Activated T-cell treated with anti-CD3 and anti-CD28 coated beads, Interleukin-2, amount 50 U/mL, for 72 hours (primary cell): ENCODE results near the gene ALDH3A1. TPM values are rescaled to one million over a fixed set of nuclear protein-coding genes. Genes with fewer than 3 reads are reported as not detected.

ENCODE experiments used
- ATAC-seq, 2 donors: fragments of 150-1000 bp; cut with Tn5 transposase; replicated peaks in 1 of 2; 2 replicates each; pipeline ENCODE4 v1.10.0; 2021; ENCODE audit warnings: moderate library complexity in 2 of 2, mild to moderate bottlenecking in 1 of 2
- DNase-seq, 2 donors: peaks; one replicate each; pipeline ENCODE4 v3.0.0; 2021 to 2022; ENCODE audit warnings: mixed read lengths in 1 of 2
- H3K27ac Mint-ChIP-seq: one replicate; pipeline ENCODE4 v1.8.0; 2022; ENCODE audit warnings: mild to moderate bottlenecking, moderate library complexity, mixed read lengths
- H3K27me3 Mint-ChIP-seq: one replicate; pipeline ENCODE4 v1.8.0; 2022; ENCODE audit warnings: low read depth, mixed read lengths
- H3K36me3 Mint-ChIP-seq, 2 donors: one replicate each; pipeline ENCODE4 v1.8.0; 2022; ENCODE audit warnings: mixed read lengths in 2 of 2, mild to moderate bottlenecking in 1 of 2; ENCODE audit not compliant: insufficient read depth in 2 of 2
- H3K4me1 Mint-ChIP-seq: one replicate; pipeline ENCODE4 v1.8.0; 2022; ENCODE audit warnings: low read depth, mixed read lengths
- H3K4me3 Mint-ChIP-seq, 2 donors: one replicate each; pipeline ENCODE4 v1.8.0; 2022; ENCODE audit warnings: mild to moderate bottlenecking in 2 of 2, mixed read lengths in 2 of 2, moderate library complexity in 2 of 2
- H3K9me3 Mint-ChIP-seq, 2 donors: one replicate each; pipeline ENCODE4 v1.8.0; 2022; ENCODE audit warnings: mixed read lengths in 2 of 2
- total RNA-seq, 2 donors: library from RNA; stranded (reverse); gene quantifications; one replicate each; pipeline ENCODE4 v1.2.3, GENCODE V29; 2022

ALDH3A1 gene
- under 1 TPM in 1 of 2 donors, not detected in 1; 0.34 TPM for total RNA-seq

DNA sequence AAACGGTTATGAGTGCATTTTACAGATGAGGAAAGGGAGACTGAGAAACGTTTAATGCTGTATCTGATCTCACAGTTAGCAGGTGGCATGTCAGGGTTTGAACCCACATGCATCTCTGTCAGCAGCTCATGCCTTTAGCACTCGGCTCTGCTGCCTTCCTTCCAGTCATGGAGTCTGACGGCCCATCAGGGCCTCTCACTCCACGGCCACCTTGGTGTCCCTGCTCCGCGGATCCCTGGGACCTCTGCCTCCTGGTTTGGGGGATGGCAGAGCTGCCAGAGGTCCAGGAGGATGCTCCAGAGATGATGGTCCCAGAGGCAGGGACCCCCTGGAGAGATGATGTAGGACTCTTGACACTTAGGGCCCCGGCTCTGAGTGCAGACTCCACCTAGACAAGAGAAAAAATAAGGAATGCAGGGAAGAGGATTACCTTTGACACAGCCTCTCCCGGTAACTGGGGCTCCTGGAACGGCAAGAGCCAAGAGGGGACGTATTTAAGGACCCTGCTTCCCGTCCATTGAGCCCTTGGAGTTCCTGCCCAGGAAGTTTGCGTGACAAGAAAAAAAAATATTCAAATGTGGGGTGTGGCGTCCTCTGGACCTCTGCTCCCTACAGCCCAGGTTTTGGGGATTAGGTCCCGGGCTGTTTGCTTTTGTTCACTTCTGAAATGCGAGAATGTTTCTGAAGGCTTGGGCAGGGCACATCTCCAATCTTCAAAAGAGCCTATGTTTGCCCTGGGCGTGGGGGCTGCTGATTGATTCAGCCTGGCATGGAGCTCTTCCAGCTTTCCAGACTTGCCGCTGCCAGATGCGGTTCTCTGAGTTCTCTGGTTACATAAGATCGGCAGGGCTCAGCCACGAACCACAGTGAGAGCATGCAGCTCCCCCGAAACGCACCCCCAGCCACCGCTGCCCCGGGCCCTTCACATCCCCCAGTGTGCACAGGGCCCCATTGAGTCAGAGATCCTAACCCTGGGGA, at the start of gene ALDH3A1:
Gene ALDH3A1, minus strand, starts transcription at position 470 of the 978 bp plus-strand sequence. CDS start 3,169 bp downstream, outside the sequence.
- ATAC-seq (no peak), DNase-seq (no peak)
- Mint-ChIP-seq H3K9me3 (no peaks in the 10 kb centered on the region), H3K4me3 (no peak within 1 kb of the TSS), H3K4me1 (peaks cover 21% of the 10 kb centered on the region), H3K27me3 (peaks cover 19% of the 10 kb centered on the region), H3K36me3 (no peaks in the 10 kb centered on the region), H3K27ac (no peak within 1 kb of the TSS)

DNA sequence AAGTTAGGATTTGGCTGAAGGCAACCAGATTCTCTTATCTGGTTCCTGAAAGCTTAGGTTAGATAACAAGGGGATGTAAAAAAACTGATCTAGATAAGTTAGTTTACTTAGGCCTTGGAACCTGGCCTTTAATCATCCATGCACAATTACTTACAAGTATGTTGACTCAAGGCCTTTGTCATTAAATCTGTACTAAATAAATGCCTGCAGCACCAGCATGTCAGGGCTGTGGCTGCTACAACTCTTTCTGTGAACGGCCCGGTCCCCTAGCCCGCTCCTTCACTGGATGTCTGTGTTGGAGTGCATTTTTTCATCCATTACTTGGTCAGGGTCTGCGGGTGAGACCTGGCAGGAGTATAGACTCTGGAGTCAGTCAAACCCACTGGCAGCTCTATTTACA, 48.4 kb upstream of the ALDH3A1 start:
- Mint-ChIP-seq H3K4me3 (no peak overlapping the region), H3K9me3 (peaks cover 4 to 7% of the 10 kb centered on the region in 2 donors), H3K36me3 (peaks cover 22 to 51% of the 10 kb centered on the region in 2 donors), H3K27me3 (no peaks in the 10 kb centered on the region), H3K4me1 (peaks cover 5% of the 10 kb centered on the region), H3K27ac (no peak overlapping the region)
- DNase-seq (no peak), ATAC-seq (no peak)

GRCh38 chr17:19791918-19792550, 43.9 kb upstream of the ALDH3A1 start:
- no peak overlapping the region for H3K4me3 Mint-ChIP-seq
- DNase-seq: no peak
- peaks cover 9% of the 10 kb centered on the region for H3K4me1 Mint-ChIP-seq
- no peaks in the 10 kb centered on the region for H3K27me3 Mint-ChIP-seq
- H3K27ac Mint-ChIP-seq: peak overlapping the region; percentile 60
- peaks cover 23 to 51% of the 10 kb centered on the region in 2 donors for H3K36me3 Mint-ChIP-seq
- ATAC-seq: no peak
- H3K9me3 Mint-ChIP-seq: peaks cover 4 to 7% of the 10 kb centered on the region in 2 donors

DNA sequence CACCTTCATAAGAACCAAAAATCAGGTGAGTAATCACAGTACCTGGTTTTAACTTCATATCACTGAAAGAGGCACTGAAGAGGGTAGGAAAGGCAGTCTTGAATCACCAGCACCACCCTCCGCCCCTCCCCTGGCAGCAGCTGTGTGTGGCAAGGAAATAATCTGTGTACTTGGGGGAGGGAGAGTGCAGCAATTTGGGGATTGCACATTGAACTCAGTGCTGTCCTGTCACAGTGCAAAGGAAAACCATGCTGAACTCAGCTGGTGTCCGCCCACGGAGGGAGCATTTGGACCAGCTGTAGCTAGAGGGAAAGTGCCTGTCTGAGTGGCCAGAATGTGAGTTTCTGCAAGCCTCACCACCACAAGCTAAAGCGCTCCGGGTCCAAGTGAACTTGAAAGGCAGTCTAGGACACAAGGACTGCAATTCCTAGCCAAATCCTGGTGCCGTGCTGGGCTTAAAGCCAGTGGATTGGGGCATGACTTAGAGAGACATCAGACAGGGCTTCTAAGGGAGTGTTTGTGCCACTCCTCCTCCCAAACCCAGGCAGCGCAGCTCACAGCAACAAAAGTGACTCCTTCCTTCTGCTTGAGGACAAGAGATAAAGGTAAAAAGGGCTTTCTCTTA, 39.7 kb upstream of the ALDH3A1 start:
- no peaks in the 10 kb centered on the region for H3K9me3 Mint-ChIP-seq
- peaks cover 6 to 18% of the 10 kb centered on the region in 2 donors for H3K36me3 Mint-ChIP-seq
- H3K4me1 Mint-ChIP-seq: peaks cover 9% of the 10 kb centered on the region
- no peak overlapping the region for H3K27ac Mint-ChIP-seq
- no peaks in the 10 kb centered on the region for H3K27me3 Mint-ChIP-seq
- DNase-seq (peak; percentile 26 to 31), ATAC-seq (peak; percentile 52 to 84)
- no peak overlapping the region for H3K4me3 Mint-ChIP-seq

DNA sequence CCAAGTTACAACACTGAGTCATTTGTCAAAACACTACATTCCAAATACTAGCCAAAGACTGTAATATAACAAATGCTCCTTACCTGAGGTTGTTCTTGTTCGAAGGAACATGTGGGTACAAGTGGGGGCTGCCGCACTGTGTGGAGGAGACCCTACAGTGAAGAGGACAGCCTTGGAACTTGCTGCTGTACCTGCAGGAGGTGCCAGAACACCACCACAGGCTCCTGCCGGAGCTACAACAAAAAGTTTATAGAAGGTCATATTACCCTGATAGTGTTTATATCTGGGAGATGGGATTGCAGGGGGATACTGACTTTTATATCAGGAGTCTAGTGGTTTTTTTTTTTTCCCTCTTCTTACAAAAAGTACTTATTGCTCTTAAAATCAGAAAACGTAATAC, 37.8 kb upstream of the ALDH3A1 start:
- Mint-ChIP-seq H3K4me3 (no peak overlapping the region), H3K27me3 (no peaks in the 10 kb centered on the region), H3K36me3 (peaks cover 2 to 15% of the 10 kb centered on the region in 2 donors), H3K4me1 (peaks cover 9% of the 10 kb centered on the region), H3K27ac (no peak overlapping the region), H3K9me3 (no peaks in the 10 kb centered on the region)
- no peak for DNase-seq
- ATAC-seq: no peak

DNA sequence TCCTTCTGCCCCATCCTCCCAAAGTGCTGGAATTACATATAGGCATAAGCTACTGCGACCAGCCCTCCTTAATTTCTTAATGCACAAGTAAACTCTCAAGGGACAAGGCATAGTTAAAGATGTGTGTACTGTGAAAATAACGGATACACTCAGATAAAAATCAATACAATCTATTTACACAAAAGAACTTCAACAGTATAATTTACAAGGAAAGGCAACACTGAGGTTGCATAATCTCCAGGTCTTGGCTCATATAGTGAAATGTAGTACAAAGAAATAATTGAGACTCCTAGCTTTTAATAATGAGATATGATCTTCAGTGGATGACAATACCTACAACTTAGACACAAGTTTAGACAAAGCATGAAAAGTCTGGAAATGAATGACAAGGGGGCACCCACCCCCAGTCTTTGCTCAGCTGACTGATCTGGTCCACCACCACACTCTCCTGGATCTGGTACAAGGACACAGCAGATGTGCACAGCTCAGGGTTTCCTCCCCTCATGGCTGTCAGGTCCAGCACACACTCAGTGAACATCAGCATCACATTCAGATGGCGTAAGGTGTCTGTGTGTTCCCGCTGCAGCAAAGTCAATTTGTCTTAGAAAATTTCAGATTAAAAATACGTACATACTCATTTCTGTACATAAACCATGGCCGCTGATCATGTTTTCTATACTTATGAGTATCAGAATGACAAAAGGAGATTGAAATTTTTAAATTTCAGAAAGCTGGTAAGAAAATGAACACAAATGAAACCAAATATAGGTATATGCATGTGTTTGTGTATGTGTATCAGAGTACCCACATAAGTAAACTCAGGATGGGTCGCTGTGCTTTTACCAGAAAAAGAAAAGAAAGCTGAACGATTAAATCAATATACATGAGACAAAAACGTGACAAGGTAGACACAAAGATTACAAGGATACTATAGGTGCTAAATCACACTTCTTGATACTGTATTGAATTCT, 33.7 kb upstream of the ALDH3A1 start:
- peak overlapping the region in 1 of 2 donors; percentile 51 for H3K4me3 Mint-ChIP-seq
- peaks cover 0 to 2% of the 10 kb centered on the region in 2 donors for H3K36me3 Mint-ChIP-seq
- no peaks in the 10 kb centered on the region for H3K4me1 Mint-ChIP-seq
- no peak for DNase-seq
- H3K27ac Mint-ChIP-seq: peak overlapping the region; percentile 58
- H3K27me3 Mint-ChIP-seq: no peaks in the 10 kb centered on the region
- no peaks in the 10 kb centered on the region for H3K9me3 Mint-ChIP-seq
- ATAC-seq: peak in 1 of 2 donors; percentile 80

DNA sequence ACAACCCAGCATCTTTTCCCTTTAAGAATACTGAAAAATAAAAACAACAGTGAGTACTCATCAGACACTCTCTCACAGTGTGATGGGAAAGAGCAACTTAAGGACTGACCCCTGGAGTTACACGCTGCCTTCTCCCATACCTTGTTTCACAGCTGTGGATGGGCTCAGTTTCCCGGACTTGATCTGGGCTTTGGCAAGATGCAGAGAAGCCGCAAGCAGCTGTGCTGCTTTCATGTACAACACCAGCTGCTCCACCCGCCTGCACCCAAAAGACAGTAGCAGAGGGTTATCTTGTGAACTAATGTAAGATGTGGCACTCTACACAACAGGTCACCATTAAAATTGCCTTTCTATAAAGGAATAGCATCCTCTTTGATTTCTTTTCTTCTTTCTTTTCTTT, 32.7 kb upstream of the ALDH3A1 start:
- H3K27me3 Mint-ChIP-seq: no peaks in the 10 kb centered on the region
- peaks cover 1% of the 10 kb centered on the region for H3K4me1 Mint-ChIP-seq
- H3K4me3 Mint-ChIP-seq: no peak overlapping the region
- H3K36me3 Mint-ChIP-seq: peaks cover 0 to 2% of the 10 kb centered on the region in 2 donors
- ATAC-seq: no peak
- DNase-seq: no peak
- H3K27ac Mint-ChIP-seq: no peak overlapping the region
- H3K9me3 Mint-ChIP-seq: no peaks in the 10 kb centered on the region

DNA sequence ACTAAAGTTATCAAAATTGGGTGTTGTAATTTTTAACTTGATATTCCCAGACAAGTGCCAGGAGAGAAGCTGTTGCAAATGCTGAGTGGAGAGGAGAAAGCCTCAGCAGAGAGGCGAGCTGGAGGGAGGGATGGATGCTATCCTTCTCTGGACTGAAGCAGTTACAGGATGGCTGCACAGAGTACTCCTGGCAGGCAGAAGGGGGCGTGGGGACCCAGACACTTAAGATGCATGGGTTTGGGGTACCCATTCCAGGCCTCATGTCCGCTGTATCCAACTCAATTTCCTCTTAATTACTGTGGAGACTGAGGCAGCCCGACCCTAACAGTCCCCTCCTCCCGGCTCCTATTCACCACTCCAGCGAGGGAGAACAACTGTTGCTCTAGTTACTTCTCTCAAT, 25.4 kb upstream of the ALDH3A1 start:
- Mint-ChIP-seq H3K36me3 (peaks cover 0 to under 1% of the 10 kb centered on the region in 2 donors), H3K27me3 (no peaks in the 10 kb centered on the region), H3K27ac (no peak overlapping the region), H3K4me1 (peaks cover 51% of the 10 kb centered on the region), H3K9me3 (no peaks in the 10 kb centered on the region), H3K4me3 (no peak overlapping the region)
- no peak for ATAC-seq
- no peak for DNase-seq

GRCh38 chr17:19771971-19772630, 24.0 kb upstream of the ALDH3A1 start:
- Mint-ChIP-seq H3K36me3 (no peaks in the 10 kb centered on the region), H3K27ac (no peak overlapping the region), H3K4me1 (peaks cover 61% of the 10 kb centered on the region), H3K27me3 (no peaks in the 10 kb centered on the region), H3K9me3 (no peaks in the 10 kb centered on the region), H3K4me3 (peak overlapping the region; percentile 24 to 63)
- DNase-seq (peak in 1 of 2 donors; percentile 18), ATAC-seq (peak; percentile 77)

DNA sequence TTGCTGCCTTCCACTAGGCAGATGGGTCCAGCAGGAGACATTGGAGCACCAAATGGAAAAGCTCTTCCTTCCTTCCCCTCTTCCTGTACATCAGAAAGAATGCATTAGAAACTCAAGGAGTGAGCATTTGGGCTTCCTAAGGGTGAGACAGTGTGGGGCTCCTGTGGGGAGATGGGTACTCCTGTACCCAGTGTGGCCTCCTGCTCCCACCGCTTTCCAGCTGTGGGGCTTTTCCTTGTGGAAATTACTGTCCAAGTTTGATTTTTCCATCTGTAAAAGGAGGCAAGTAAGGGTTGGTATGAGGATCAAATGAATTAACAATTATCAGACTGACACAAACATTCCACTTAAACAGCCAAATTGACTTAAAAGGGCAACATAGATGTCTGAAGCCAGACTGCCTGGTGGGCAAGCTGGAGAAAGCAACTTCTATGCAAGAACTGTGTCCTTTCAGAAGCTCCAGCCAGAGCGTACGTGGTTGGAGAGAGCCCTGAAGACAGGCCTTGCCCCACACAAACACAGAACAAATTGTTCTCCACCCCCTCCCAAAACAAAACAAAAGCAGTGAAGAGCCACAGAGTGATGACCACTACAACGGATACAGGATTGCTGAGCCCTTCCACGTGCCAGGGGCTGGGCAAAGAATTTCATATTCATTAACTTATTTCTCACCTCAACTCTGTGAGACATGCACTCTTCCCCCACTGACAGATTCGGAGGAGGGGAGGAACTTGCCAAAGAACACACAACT, 23.1 kb upstream of the ALDH3A1 start:
- peaks cover 68% of the 10 kb centered on the region for H3K4me1 Mint-ChIP-seq
- no peak for ATAC-seq
- no peaks in the 10 kb centered on the region for H3K27me3 Mint-ChIP-seq
- peak overlapping the region; percentile 29 to 63 for H3K4me3 Mint-ChIP-seq
- DNase-seq: no peak
- H3K27ac Mint-ChIP-seq: peak overlapping the region; percentile 57
- H3K9me3 Mint-ChIP-seq: no peaks in the 10 kb centered on the region
- H3K36me3 Mint-ChIP-seq: no peaks in the 10 kb centered on the region

DNA sequence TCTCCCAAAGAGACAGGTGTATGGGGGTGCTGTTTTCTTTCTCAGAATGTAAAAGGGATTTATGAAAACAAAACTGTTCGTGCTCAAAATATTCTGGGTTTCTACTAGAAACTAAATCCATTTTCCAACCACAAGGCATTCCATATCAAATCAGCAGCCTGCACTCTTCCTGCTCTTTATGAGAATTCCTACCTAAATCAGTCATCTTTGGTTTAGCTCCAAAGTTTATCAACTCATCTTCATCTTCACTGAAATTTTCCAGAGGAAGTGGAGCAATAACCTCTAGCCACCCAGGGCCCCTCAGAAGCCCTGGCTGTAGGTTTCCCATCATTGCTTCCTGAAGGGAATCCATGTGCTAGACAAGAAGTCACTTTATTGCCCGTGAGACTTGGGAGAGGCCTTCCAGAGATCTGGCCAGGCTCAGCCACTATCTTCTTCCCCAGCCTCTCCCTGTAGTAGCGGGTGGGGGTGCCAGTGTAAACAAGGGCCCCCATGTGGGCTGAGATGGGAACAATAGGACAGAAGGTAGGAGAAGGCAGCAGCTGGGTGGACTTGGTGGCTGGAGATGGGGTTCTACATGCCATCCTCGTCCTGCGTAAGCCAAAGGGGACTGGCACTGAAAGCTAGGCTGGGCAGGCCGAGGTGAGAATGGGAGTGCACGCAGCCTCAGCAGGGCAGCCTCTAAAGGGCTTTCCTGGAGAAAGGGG, 22.0 kb upstream of the ALDH3A1 start:
- H3K27ac Mint-ChIP-seq: no peak overlapping the region
- H3K27me3 Mint-ChIP-seq: no peaks in the 10 kb centered on the region
- H3K36me3 Mint-ChIP-seq: no peaks in the 10 kb centered on the region
- no peak overlapping the region for H3K4me3 Mint-ChIP-seq
- DNase-seq: no peak
- H3K4me1 Mint-ChIP-seq: peaks cover 60% of the 10 kb centered on the region
- no peaks in the 10 kb centered on the region for H3K9me3 Mint-ChIP-seq
- no peak for ATAC-seq
